ENCODE results near the gene CHN2. TPM values are rescaled to one million over a fixed set of nuclear protein-coding genes. Genes with fewer than 3 reads are reported as not detected.

CHN2 gene
- total RNA-seq, 1 experiment from 2014 or later = 5.0 TPM

DNA sequence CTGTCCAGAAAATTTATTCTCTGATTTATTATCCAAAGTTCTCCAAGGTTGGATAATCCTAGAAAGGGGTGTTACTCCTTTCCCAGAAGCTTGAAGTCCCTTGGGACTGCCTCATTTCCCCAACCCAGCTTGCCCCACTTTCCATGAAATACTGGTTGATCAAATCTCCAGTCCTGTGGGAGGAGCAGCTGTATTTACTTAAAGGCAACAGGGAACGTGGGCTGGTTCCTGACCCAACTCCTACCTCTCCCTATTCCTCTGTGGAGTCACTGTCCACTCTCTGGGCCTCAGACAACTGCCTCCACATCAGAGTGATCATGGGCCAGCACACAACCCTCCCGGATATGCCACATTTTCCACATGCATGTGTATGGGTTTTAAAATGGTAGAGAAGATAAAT is 202.8 kb downstream of the CHN2 start (continued):
- TF ChIP-seq, protein P1, sequence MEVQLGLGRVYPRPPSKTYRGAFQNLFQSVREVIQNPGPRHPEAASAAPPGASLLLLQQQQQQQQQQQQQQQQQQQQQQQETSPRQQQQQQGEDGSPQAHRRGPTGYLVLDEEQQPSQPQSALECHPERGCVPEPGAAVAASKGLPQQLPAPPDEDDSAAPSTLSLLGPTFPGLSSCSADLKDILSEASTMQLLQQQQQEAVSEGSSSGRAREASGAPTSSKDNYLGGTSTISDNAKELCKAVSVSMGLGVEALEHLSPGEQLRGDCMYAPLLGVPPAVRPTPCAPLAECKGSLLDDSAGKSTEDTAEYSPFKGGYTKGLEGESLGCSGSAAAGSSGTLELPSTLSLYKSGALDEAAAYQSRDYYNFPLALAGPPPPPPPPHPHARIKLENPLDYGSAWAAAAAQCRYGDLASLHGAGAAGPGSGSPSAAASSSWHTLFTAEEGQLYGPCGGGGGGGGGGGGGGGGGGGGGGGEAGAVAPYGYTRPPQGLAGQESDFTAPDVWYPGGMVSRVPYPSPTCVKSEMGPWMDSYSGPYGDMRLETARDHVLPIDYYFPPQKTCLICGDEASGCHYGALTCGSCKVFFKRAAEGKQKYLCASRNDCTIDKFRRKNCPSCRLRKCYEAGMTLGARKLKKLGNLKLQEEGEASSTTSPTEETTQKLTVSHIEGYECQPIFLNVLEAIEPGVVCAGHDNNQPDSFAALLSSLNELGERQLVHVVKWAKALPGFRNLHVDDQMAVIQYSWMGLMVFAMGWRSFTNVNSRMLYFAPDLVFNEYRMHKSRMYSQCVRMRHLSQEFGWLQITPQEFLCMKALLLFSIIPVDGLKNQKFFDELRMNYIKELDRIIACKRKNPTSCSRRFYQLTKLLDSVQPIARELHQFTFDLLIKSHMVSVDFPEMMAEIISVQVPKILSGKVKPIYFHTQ (CRISPR knock-in tag; IDR thresholded peaks at IDR 0.05) = no peak
- TF ChIP-seq, protein P2, sequence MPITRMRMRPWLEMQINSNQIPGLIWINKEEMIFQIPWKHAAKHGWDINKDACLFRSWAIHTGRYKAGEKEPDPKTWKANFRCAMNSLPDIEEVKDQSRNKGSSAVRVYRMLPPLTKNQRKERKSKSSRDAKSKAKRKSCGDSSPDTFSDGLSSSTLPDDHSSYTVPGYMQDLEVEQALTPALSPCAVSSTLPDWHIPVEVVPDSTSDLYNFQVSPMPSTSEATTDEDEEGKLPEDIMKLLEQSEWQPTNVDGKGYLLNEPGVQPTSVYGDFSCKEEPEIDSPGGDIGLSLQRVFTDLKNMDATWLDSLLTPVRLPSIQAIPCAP (CRISPR knock-in tag; IDR thresholded peaks at IDR 0.05) = no peak
- no peak for TF ChIP-seq ZNF416 (CRISPR knock-in tag; IDR thresholded peaks at IDR 0.05)
- TF ChIP-seq, protein P3, sequence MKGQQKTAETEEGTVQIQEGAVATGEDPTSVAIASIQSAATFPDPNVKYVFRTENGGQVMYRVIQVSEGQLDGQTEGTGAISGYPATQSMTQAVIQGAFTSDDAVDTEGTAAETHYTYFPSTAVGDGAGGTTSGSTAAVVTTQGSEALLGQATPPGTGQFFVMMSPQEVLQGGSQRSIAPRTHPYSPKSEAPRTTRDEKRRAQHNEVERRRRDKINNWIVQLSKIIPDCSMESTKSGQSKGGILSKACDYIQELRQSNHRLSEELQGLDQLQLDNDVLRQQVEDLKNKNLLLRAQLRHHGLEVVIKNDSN (CRISPR knock-in tag; IDR thresholded peaks at IDR 0.05) = no peak
- no peak for TF ChIP-seq CREM (CRISPR knock-in tag; IDR thresholded peaks at IDR 0.05)
- TF ChIP-seq ELF4 (CRISPR knock-in tag; IDR thresholded peaks at IDR 0.05; ENCODE audit: low read depth) = no peak
- TF ChIP-seq ZNF671 (CRISPR knock-in tag; IDR thresholded peaks at IDR 0.05) = no peak
- TF ChIP-seq GTF2I (CRISPR knock-in tag; conservative IDR thresholded peaks at IDR 0.05) = no peak

DNA sequence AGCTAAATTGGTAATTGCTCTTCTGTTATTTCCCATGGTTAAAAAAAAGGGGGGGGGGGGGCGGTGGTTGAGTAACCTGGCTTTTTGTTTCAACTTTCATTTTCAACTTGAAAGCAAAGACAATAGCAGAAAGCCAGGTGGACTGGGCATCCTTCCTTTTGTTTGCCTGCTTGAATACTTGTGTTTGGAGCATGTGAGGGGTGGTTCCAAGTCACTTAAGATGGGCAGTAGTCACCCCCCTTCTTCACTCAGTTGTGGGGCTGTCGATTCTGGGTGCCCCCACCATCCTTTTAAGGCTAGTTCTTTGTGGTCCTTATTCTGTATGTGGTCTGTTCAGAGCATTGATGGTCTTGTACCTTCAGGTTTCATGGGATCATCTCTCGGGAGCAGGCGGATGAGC is 203.4 kb downstream of the CHN2 start:
- H3K27me3 Mint-ChIP-seq (ENCODE audit: low read depth) = no peaks in the 10 kb centered on the region
- no peak overlapping the region for H3K4me3 Mint-ChIP-seq
- no peaks in the 10 kb centered on the region for H3K9me3 Mint-ChIP-seq
- ChIA-PET CTCF (interaction anchor here (1.4 to 1.6 kb wide), 2 partner anchors 11 to 208 kb away, joined by 3 to 8 read pairs; no protein-coding TSS in a partner anchor), POLR2A (interaction anchor here (0.6 kb wide), 1 partner anchor 214 kb away, joined by 3 read pairs; no protein-coding TSS in a partner anchor)
- TF ChIP-seq, protein P4, sequence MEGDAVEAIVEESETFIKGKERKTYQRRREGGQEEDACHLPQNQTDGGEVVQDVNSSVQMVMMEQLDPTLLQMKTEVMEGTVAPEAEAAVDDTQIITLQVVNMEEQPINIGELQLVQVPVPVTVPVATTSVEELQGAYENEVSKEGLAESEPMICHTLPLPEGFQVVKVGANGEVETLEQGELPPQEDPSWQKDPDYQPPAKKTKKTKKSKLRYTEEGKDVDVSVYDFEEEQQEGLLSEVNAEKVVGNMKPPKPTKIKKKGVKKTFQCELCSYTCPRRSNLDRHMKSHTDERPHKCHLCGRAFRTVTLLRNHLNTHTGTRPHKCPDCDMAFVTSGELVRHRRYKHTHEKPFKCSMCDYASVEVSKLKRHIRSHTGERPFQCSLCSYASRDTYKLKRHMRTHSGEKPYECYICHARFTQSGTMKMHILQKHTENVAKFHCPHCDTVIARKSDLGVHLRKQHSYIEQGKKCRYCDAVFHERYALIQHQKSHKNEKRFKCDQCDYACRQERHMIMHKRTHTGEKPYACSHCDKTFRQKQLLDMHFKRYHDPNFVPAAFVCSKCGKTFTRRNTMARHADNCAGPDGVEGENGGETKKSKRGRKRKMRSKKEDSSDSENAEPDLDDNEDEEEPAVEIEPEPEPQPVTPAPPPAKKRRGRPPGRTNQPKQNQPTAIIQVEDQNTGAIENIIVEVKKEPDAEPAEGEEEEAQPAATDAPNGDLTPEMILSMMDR (IDR thresholded peaks at IDR 0.05) = no peak
- TF ChIP-seq ZNF423 (CRISPR knock-in tag; IDR thresholded peaks at IDR 0.05) (no peak), JUN (CRISPR knock-in tag; IDR thresholded peaks at IDR 0.05) (no peak), ZNF671 (CRISPR knock-in tag; IDR thresholded peaks at IDR 0.05) (no peak), OVOL2 (CRISPR knock-in tag; IDR thresholded peaks at IDR 0.05; ENCODE audit: borderline replicate concordance) (no peak), NFATC4 (CRISPR knock-in tag; IDR thresholded peaks at IDR 0.05) (no peak), CBFB (CRISPR knock-in tag; IDR thresholded peaks at IDR 0.05; ENCODE audit: low read depth) (no peak), GRHL2 (CRISPR knock-in tag; IDR thresholded peaks at IDR 0.05; ENCODE audit: insufficient replicate concordance, severe bottlenecking) (no peak), SMAD3 (CRISPR knock-in tag; IDR thresholded peaks at IDR 0.05; ENCODE audit: borderline replicate concordance) (no peak), ZNF121 (CRISPR knock-in tag; IDR thresholded peaks at IDR 0.05) (no peak), NR1H2 (CRISPR knock-in tag; IDR thresholded peaks at IDR 0.05) (no peak), TP53 (CRISPR knock-in tag; IDR thresholded peaks at IDR 0.05) (no peak), NR2C2 (CRISPR knock-in tag; IDR thresholded peaks at IDR 0.05) (no peak), TCF7 (CRISPR knock-in tag; IDR thresholded peaks at IDR 0.05; ENCODE audit: low read depth) (no peak), EMX1 (CRISPR knock-in tag; IDR thresholded peaks at IDR 0.05) (no peak)
- TF ChIP-seq, protein P5, sequence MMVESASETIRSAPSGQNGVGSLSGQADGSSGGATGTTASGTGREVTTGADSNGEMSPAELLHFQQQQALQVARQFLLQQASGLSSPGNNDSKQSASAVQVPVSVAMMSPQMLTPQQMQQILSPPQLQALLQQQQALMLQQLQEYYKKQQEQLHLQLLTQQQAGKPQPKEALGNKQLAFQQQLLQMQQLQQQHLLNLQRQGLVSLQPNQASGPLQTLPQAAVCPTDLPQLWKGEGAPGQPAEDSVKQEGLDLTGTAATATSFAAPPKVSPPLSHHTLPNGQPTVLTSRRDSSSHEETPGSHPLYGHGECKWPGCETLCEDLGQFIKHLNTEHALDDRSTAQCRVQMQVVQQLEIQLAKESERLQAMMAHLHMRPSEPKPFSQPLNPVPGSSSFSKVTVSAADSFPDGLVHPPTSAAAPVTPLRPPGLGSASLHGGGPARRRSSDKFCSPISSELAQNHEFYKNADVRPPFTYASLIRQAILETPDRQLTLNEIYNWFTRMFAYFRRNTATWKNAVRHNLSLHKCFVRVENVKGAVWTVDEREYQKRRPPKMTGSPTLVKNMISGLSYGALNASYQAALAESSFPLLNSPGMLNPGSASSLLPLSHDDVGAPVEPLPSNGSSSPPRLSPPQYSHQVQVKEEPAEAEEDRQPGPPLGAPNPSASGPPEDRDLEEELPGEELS (CRISPR knock-in tag; IDR thresholded peaks at IDR 0.05) = no peak
- TF ChIP-seq, protein P6, sequence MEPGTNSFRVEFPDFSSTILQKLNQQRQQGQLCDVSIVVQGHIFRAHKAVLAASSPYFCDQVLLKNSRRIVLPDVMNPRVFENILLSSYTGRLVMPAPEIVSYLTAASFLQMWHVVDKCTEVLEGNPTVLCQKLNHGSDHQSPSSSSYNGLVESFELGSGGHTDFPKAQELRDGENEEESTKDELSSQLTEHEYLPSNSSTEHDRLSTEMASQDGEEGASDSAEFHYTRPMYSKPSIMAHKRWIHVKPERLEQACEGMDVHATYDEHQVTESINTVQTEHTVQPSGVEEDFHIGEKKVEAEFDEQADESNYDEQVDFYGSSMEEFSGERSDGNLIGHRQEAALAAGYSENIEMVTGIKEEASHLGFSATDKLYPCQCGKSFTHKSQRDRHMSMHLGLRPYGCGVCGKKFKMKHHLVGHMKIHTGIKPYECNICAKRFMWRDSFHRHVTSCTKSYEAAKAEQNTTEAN (CRISPR knock-in tag; IDR thresholded peaks at IDR 0.05) = no peak
- TF ChIP-seq, protein P7, sequence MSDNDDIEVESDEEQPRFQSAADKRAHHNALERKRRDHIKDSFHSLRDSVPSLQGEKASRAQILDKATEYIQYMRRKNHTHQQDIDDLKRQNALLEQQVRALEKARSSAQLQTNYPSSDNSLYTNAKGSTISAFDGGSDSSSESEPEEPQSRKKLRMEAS (CRISPR knock-in tag; IDR thresholded peaks at IDR 0.05) = no peak
- TF ChIP-seq, protein P8, sequence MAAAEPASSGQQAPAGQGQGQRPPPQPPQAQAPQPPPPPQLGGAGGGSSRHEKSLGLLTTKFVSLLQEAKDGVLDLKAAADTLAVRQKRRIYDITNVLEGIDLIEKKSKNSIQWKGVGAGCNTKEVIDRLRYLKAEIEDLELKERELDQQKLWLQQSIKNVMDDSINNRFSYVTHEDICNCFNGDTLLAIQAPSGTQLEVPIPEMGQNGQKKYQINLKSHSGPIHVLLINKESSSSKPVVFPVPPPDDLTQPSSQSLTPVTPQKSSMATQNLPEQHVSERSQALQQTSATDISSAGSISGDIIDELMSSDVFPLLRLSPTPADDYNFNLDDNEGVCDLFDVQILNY (CRISPR knock-in tag; IDR thresholded peaks at IDR 0.05) = no peak
- ATAC-seq (no peak), DNase-seq (ENCODE audit: low spot score) (no peak)
- no peaks in the 10 kb centered on the region for H3K36me3 Mint-ChIP-seq
- no peak overlapping the region for H3K27ac Mint-ChIP-seq
- peaks cover 7% of the 10 kb centered on the region; the same call in 1 of the 2 replicates for H3K4me1 Mint-ChIP-seq

Measured in WTC11 (cell line).